ENCODE results near the gene NOD2. TPM values are rescaled to one million over a fixed set of nuclear protein-coding genes. Genes with fewer than 3 reads are reported as not detected.

NOD2 gene
- total RNA-seq, 1 experiment from 2014 or later, result not detected

DNA sequence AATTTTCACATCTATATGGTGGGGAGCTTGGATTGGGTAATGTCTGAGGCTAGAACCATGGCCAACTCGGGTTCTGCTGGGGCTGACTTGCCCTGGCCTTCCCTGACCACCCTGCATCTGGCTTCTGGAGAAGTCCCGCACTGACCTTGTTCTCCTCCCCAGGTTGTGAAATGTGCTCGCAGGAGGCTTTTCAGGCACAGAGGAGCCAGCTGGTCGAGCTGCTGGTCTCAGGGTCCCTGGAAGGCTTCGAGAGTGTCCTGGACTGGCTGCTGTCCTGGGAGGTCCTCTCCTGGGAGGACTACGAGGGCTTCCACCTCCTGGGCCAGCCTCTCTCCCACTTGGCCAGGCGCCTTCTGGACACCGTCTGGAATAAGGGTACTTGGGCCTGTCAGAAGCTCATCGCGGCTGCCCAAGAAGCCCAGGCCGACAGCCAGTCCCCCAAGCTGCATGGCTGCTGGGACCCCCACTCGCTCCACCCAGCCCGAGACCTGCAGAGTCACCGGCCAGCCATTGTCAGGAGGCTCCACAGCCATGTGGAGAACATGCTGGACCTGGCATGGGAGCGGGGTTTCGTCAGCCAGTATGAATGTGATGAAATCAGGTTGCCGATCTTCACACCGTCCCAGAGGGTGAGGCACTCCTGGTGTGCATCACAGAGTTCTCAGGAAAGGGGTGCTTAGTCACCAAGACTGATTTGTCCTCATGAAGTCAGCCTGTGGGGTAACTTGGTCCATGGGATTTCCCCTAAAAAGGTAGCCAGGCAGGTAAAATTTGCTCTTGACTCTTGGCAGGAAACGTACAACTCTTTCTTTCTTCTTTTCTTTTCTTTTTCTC, 6.1 kb downstream of the NOD2 start:
- no peaks in the 10 kb centered on the region for H3K27me3 ChIP-seq
- no peak overlapping the region for H3K4me3 ChIP-seq
- no peaks in the 10 kb centered on the region for H3K9me3 ChIP-seq
- DNase-seq, result no peak
- H3K36me3 ChIP-seq, result no peaks in the 10 kb centered on the region

DNA sequence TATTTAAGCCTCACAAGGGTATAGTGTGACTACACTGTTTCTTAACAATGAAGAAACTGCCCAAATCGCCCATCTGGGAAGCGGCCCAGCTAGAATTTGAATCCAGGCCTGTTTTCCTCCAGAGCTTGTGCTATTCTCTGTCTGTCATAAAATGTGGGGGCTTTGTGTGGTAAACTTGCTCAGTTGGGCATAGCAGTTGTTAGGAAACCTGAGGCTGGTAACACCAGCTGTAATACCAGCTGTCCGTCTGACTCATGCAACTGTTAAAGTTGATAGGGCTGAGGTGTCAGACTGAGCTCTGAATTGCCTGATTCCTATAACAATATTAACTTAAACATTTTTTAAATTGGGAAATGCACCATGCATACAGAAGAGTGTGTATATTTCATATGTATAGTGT, 9.3 kb downstream of the NOD2 start:
- no peak for DNase-seq
- Histone ChIP-seq H3K9me3 (no peaks in the 10 kb centered on the region), H3K4me3 (no peak overlapping the region), H3K36me3 (no peaks in the 10 kb centered on the region), H3K27me3 (no peaks in the 10 kb centered on the region)

DNA sequence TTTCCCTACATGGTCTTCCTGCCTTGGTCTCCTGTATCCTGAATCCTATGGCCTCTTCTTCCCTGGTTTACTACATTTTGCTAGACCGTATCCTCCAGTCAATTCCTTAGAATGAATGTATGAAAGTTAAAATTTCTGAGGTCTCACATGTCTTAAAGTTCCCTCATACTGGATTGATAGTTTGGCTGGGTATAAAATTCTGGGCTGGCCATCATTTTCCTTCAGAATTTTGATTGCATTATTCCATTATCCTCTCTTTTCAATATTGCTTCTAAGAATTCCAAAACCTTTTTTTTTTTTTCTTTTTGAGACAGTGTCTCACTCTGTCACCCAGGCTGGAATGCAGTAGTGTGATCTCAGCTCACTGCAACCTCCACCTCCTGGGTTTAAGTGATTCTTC, 10.8 kb downstream of the NOD2 start:
- no peaks in the 10 kb centered on the region for H3K27me3 ChIP-seq
- no peaks in the 10 kb centered on the region for H3K9me3 ChIP-seq
- DNase-seq, result no peak
- no peak overlapping the region for H3K4me3 ChIP-seq
- no peaks in the 10 kb centered on the region for H3K36me3 ChIP-seq

DNA sequence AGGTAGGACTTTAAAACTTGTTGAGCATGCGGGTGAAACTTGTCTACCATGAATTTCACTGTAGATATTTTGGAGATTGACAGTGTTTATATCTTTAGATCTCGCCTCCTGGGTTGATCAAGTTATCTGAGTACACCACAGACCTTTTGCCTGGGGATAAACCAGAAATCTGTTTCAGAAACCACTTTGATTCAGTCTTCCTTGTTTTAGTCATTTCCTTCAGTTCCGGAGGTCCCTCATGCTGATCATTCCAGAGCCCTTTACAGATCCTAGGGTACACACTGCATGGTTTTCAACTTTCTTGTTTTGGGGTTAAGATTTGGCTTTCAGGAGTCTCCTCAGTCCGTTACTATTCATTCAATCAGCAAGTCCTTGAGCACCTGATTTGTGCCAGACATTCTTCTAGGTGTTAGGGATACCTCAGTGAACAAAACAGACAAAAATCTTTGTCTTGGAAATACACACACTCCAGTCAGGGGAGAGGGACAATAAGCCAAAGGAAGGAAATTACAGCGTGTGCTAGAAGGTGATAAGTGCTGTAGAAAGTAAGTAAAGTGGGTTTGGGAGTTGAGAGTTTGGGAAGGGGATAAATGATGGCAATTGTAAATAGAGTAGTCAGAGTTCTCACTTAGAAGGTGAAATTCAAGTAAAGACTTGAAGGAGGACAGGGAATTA, 12.2 kb downstream of the NOD2 start:
- Histone ChIP-seq H3K4me3 (no peak overlapping the region), H3K9me3 (no peaks in the 10 kb centered on the region), H3K27me3 (no peaks in the 10 kb centered on the region), H3K36me3 (no peaks in the 10 kb centered on the region)
- DNase-seq, result no peak

DNA sequence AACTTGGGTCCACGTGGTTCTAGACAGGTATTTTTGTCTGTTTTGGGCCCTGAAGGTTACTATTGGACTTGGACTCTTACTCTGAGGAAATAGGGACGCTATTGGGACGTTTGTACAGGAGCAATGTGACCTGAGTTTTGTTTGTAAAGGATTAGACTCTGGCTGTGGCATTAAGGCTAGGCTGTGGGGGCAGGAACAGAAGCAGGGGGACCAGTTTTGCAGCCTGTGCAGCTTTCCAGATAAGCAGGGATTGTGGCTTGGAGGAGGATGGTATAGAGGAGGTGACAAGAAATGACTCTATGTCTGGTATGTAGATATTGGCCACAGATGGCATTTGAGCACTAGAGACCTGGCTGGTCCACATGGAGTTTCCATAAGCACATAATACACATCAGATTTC, 12.8 kb downstream of the NOD2 start:
- H3K4me3 ChIP-seq, result no peak overlapping the region
- H3K9me3 ChIP-seq, result no peaks in the 10 kb centered on the region
- H3K36me3 ChIP-seq, result no peaks in the 10 kb centered on the region
- no peaks in the 10 kb centered on the region for H3K27me3 ChIP-seq
- no peak for DNase-seq

DNA sequence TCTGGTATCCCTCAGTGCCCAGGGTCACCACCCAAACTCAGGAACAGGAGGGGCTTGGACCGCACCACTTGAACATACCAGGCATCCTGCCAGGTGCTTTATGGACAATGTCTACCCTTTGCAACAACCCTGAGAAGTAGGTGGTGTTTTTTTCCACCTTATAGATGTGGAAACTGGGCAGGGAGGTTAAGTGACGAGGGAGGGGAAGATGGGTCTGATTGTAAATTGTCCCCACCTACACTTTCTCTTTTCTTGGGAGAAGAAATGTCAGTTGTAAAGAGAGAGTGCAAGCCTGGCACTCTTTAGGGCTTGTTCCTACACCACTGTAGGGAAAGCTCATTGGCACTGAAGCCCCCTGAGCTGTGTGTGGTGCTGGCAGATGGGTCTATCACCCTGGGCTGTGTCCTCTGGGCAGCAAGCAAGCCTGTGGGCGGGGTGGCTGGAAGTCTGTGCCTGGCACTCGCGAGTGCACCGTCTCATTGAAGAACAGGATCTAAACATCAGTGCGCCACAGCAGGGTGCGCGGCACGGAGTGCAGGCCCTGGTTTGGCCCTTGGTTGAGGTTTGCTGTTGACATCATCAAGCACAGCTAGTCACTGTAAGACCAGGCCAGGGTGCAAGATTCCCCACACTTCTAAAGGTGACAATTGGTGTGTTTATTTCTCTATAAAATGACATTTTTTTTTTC, 15.1 kb downstream of the NOD2 start:
- Histone ChIP-seq H3K27me3 (no peaks in the 10 kb centered on the region), H3K9me3 (no peaks in the 10 kb centered on the region), H3K36me3 (no peaks in the 10 kb centered on the region), H3K4me3 (no peak overlapping the region)
- no peak for DNase-seq

DNA sequence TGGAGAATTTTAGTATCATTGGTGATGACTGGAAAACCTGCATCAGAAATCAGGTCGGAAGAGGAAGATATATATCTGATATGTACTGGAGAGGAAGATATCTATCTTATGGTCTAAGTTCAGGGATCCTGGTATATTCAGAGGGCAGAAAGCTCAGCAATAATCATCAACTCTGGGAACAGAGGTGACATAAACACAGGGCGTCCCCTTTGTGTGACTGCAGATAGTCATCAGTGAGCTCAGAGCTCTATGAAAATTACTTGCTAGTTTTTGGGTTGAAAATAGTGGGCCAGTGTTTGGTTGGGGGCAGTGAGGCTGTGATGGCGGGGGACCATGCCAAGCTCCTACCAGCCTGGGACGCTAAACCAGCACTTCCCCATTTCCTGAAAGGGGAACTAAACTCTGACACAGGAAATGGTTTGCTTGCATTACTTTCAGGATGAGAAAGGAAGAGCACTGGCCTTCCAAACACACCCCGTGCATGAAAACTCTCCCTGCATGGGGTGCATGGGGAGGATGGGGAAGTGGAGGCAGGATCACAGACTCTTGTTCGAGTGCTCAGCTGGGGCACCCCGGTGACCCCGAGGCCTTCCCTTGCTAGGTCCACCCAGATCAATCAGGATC, 15.8 kb downstream of the NOD2 start:
- Histone ChIP-seq H3K4me3 (no peak overlapping the region), H3K9me3 (no peaks in the 10 kb centered on the region), H3K27me3 (no peaks in the 10 kb centered on the region), H3K36me3 (no peaks in the 10 kb centered on the region)
- no peak for DNase-seq

DNA sequence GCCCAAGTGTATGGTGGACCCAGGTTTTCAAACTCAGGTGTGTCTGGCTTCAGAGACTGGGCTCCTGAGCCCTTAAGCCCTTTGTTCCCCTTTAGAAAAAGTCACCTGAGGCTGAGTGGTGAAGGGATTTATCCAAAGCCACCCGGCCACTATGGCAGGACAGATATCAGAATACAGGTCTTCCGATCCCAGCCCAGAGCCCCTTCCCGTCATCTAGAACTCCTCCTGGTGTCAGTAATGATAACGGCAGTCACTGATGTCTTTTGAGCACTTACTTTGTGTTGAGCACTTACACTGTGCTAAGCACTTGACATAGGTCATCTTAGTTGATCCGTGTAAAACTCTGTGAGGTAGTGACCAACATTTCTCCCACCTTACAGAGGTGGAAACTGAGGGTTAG, 16.6 kb downstream of the NOD2 start:
- Histone ChIP-seq H3K36me3 (no peaks in the 10 kb centered on the region), H3K27me3 (no peaks in the 10 kb centered on the region), H3K9me3 (no peaks in the 10 kb centered on the region), H3K4me3 (no peak overlapping the region)
- no peak for DNase-seq

DNA sequence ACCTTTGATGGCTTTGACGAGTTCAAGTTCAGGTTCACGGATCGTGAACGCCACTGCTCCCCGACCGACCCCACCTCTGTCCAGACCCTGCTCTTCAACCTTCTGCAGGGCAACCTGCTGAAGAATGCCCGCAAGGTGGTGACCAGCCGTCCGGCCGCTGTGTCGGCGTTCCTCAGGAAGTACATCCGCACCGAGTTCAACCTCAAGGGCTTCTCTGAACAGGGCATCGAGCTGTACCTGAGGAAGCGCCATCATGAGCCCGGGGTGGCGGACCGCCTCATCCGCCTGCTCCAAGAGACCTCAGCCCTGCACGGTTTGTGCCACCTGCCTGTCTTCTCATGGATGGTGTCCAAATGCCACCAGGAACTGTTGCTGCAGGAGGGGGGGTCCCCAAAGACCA, 17.6 kb downstream of the NOD2 start:
- Histone ChIP-seq H3K27me3 (no peaks in the 10 kb centered on the region), H3K4me3 (no peak overlapping the region)
- no peak for DNase-seq

DNA sequence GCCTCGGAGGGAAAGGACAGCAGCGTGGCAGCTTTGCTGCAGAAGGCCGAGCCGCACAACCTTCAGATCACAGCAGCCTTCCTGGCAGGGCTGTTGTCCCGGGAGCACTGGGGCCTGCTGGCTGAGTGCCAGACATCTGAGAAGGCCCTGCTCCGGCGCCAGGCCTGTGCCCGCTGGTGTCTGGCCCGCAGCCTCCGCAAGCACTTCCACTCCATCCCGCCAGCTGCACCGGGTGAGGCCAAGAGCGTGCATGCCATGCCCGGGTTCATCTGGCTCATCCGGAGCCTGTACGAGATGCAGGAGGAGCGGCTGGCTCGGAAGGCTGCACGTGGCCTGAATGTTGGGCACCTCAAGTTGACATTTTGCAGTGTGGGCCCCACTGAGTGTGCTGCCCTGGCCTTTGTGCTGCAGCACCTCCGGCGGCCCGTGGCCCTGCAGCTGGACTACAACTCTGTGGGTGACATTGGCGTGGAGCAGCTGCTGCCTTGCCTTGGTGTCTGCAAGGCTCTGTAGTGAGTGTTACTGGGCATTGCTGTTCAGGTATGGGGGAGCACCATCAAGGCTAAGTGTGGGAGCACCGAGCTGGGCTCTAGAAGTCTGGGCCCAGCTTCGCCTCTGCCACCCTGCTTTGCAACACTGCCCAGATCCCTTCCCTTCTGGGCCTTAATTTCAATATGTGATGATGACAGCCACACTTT, 18.6 kb downstream of the NOD2 start:
- Histone ChIP-seq H3K27me3 (no peaks in the 10 kb centered on the region), H3K36me3 (no peaks in the 10 kb centered on the region), H3K9me3 (no peaks in the 10 kb centered on the region), H3K4me3 (no peak overlapping the region)
- no peak for DNase-seq

More for the DNA sequence above, 17.6 kb downstream of the NOD2 start:
- Histone ChIP-seq H3K9me3 (no peaks in the 10 kb centered on the region), H3K36me3 (no peaks in the 10 kb centered on the region)

DNA sequence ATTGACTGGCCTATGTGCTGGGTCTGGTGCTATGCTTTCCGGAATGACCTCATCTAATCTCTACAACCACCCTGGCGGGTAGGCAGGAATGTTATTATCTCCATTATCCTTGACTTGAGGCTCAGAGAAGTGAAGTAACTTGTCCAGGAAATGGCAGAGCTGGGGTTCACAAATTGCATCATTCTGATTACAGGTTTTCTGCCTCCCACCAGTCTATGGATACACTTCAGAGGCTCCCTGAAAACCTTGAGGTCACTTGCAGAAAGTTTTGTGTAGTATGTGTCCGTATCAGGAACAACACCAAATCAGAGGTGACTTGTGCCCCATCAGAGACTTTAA, 19.1 kb downstream of the NOD2 start:
- no peaks in the 10 kb centered on the region for H3K9me3 ChIP-seq
- no peak overlapping the region for H3K4me3 ChIP-seq
- DNase-seq, result no peak
- no peaks in the 10 kb centered on the region for H3K36me3 ChIP-seq
- no peaks in the 10 kb centered on the region for H3K27me3 ChIP-seq

DNA sequence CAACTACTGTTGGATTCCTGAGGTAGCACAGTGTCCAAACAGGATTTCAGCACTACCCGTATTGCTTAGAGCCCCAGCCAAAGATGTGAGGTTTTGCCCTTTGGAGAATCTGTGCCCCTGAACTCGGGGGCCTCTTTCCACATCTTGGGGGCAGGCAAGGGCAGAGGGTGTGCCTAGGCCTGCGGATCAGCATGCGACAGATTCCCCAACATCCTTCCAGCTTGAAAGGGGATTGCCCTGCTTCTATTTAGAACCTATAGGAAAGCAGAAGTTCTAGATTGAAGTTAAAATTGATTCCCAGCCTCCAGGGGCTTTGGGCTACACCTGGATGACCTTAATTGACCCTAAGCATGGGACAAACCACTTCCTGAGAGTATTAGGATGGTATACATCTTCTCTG, 19.6 kb downstream of the NOD2 start:
- no peak for DNase-seq

DNA sequence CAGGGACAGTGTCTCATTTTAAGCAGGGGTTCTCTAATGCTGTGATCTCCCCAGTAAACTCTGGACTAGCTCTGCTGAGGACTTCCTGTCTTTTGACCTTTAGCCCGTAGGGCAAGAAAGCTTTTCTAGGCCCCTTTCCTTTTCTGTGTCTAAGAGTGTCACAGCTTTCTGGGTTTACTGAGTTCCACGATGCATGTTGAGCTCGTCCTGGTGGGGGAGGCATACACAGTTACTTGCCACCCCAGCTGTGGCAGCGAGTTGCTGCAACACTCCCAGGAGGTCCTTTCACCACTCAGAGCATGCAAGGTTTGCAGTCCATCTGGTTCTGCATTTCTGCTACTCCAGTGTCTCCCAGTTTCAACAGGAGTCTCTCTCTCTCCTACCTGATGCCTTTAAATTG, 23.7 kb downstream of the NOD2 start:
- H3K27me3 ChIP-seq, result no peaks in the 10 kb centered on the region
- no peaks in the 10 kb centered on the region for H3K9me3 ChIP-seq
- H3K36me3 ChIP-seq, result no peaks in the 10 kb centered on the region
- DNase-seq, result no peak
- H3K4me3 ChIP-seq, result no peak overlapping the region

More for the DNA sequence above, 19.6 kb downstream of the NOD2 start:
- Histone ChIP-seq H3K27me3 (no peaks in the 10 kb centered on the region), H3K36me3 (no peaks in the 10 kb centered on the region), H3K4me3 (no peak overlapping the region), H3K9me3 (no peaks in the 10 kb centered on the region)

DNA sequence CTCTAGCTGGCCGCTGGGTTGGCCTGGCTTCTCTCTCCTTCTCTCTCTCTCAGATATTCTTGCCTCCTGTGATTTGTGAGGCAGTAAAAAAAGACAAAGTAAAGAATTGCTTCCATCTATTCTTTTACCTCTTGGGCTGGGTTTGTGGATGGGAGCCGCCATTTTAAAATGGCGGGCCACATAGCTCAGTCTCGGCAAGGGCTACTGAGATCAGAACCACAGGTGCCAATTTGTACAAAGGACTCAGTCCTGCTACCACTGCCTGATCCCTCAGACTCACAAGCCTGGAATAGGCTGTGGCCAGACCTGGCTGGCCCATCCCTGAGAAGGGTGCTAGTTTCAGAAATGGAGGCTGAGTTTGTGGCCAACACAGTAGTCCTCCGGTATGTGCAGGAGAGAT, 24.1 kb downstream of the NOD2 start:
- no peaks in the 10 kb centered on the region for H3K27me3 ChIP-seq
- no peak for DNase-seq
- H3K36me3 ChIP-seq, result no peaks in the 10 kb centered on the region
- H3K9me3 ChIP-seq, result no peaks in the 10 kb centered on the region
- no peak overlapping the region for H3K4me3 ChIP-seq

DNA sequence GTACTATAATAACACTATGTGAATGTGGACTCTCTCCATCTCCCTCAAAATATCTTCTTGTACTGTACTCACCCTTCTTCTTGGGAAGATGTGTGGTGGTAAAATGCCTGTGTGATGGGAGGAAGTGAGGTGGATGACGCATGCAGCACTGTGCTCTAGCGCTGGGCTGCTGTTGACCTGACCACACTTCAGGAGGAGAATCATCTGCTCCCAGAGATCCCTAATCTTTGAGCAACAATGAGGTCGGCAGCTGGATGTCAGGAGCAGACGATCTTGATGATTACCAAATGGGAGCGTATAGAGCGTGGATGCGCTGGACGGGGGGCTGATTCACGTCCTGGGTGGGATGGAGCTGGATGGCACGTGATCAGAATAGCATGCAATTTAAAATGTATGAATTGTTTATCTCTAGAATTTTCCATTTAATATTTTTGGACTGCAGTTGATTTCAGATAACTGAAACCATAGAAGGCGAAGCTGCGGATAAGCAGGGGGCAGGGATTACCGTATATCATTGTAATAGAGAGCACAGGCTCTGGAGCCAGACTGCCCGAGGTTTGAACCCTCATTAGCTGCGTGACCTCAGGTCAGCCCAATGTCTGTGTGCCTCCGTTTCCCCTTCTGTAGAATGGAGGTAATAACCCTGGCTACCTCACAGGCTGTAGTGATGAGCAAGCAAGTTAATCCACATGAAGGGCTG, 24.8 kb downstream of the NOD2 start:
- Histone ChIP-seq H3K36me3 (no peaks in the 10 kb centered on the region), H3K4me3 (no peak overlapping the region), H3K9me3 (no peaks in the 10 kb centered on the region), H3K27me3 (no peaks in the 10 kb centered on the region)
- DNase-seq, result no peak

DNA sequence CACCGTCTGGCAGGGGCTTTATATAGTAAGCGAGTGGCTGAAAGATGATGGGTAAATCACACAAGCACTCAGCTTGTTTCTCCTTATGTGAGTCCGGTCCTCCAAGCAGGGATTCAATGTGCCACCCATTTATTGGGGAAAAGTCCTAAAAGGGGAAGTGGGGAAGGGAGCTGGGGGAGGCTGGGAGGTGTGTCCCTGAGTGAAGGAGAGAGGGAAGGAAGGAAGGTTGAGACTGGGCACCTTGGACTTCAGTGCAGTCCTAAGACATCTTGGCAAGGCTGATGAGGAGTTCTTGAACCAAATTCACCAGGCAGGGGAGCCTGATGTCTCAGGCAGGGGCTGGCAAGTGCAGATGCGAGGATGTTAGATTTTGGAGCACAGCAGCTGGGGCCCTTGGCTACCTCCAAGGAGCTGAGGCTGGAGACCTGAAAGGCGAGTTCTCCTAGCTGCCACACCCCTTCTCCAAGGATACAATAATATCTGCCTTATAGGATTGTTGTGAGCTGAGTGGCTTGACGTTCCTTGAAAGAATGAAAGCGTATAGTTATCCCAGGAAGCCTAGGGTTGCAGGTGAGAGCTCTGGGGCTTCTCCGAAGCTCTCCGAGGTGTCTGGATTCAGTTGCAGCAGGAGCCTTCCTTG, 25.5 kb downstream of the NOD2 start:
- no peak overlapping the region for H3K4me3 ChIP-seq
- H3K36me3 ChIP-seq, result no peaks in the 10 kb centered on the region
- H3K27me3 ChIP-seq, result no peaks in the 10 kb centered on the region
- H3K9me3 ChIP-seq, result no peaks in the 10 kb centered on the region
- no peak for DNase-seq

Measured in MG63 (cell line).